ENCODE results near the gene KLHL2. TPM values are rescaled to one million over a fixed set of nuclear protein-coding genes. Genes with fewer than 3 reads are reported as not detected.

KLHL2 gene
- total and polyA plus RNA-seq, 9 of the 15 experiments (the other 6 are each of a cell fraction or from before 2014, with no cell fraction given), result 2.5 to 11.3 (median 6.1) TPM

DNA sequence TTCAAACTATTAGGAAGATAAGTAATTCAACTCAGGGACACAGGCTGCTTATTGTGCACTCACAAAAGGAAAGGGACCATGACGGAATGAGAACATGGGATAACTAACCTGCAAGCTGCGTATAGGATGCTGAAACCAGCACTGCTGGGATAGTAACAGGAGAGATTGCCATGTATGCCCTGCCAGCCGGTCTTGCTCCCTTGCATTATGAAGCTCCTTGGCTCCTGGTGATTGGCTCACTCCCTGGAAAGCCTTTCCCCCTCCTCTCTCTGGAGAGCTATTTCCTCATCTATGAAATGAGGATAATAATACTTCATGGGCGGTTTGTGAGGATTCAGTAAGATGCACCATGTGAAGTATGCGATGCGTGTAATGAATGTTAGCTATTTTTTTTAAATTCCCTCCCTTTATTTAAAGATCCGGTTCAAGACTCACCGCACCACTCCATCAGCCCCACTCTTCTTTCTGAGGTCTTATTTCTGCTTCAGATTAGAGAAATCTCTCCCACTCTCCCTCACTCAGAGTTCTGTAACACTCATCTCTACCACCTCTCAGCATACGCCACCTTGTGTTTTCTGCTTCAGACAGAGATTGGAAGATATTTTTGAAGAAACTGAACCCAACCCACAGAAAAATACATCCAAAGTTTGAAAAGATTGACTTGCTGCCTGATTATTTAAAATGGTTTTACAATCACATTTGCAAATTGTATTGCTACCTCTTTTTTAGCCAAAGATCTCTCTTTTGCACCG, 138.5 kb downstream of the KLHL2 start (continued):
- TF ChIP-seq, protein P1, sequence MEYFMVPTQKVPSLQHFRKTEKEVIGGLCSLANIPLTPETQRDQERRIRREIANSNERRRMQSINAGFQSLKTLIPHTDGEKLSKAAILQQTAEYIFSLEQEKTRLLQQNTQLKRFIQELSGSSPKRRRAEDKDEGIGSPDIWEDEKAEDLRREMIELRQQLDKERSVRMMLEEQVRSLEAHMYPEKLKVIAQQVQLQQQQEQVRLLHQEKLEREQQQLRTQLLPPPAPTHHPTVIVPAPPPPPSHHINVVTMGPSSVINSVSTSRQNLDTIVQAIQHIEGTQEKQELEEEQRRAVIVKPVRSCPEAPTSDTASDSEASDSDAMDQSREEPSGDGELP (CRISPR knock-in tag; IDR thresholded peaks at IDR 0.05; ENCODE audit: borderline replicate concordance), result no peak
- TF ChIP-seq ARHGAP35 (IDR thresholded peaks at IDR 0.05; ENCODE audit: partially characterized antibody) (no peak), ZNF384 (IDR thresholded peaks at IDR 0.05; ENCODE audit: low read depth, low read length) (no peak), ERF (CRISPR knock-in tag; IDR thresholded peaks at IDR 0.05) (no peak), SP2 (IDR thresholded peaks at IDR 0.05; ENCODE audit: extremely low read depth, low read depth, low read length, poor library complexity, severe bottlenecking) (no peak)
- TF ChIP-seq, protein P2, sequence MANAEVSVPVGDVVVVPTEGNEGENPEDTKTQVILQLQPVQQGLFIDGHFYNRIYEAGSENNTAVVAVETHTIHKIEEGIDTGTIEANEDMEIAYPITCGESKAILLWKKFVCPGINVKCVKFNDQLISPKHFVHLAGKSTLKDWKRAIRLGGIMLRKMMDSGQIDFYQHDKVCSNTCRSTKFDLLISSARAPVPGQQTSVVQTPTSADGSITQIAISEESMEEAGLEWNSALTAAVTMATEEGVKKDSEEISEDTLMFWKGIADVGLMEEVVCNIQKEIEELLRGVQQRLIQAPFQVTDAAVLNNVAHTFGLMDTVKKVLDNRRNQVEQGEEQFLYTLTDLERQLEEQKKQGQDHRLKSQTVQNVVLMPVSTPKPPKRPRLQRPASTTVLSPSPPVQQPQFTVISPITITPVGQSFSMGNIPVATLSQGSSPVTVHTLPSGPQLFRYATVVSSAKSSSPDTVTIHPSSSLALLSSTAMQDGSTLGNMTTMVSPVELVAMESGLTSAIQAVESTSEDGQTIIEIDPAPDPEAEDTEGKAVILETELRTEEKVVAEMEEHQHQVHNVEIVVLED (CRISPR knock-in tag; IDR thresholded peaks at IDR 0.05), result no peak
